H1 (cell line): ENCODE results near the gene SGMS1. TPM values are rescaled to one million over a fixed set of nuclear protein-coding genes. Genes with fewer than 3 reads are reported as not detected.

Experiments
- CTCF ChIA-PET: fragments of 300-600 bp; sonication (Branson Sonifier 250); formaldehyde crosslinking; loops from one replicate; lab custom pipeline; 2021; ENCODE audit not compliant: partially characterized antibody; lab: Charles Lee
- POLR2A ChIA-PET: fragments of 300-600 bp; sonication (Branson Sonifier 250); formaldehyde crosslinking; loops from one replicate; lab custom pipeline; 2021; ENCODE audit warnings: inconsistent platforms; ENCODE audit not compliant: partially characterized antibody; lab: Charles Lee
- DNase-seq, 2 experiments: peaks; one replicate each; pipeline versions ENCODE4 v3.0.0 to v3.0.0-alpha.2; 2010 to 2022; ENCODE audit warnings: low spot score in 2 of 2, low read depth in 1 of 2, mixed read lengths in 1 of 2
- FAIRE-seq: peaks from 2 replicates; lab custom pipeline; 2011; peaks lifted over from hg19 to GRCh38; lab: Jason Lieb, UNC
- H2AFZ ChIP-seq: 2 replicates; pipeline ENCODE4 v1.8.1; 2012; ENCODE audit warnings: low read length, inconsistent platforms
- H2AK5ac ChIP-seq: 2 replicates; pipeline ENCODE4 v1.6.1; 2013; ENCODE audit warnings: low read depth, low read length
- H2BK120ac ChIP-seq: replicated peaks from 2 replicates; pipeline ENCODE3; 2013; ENCODE audit warnings: low read depth, low read length, inconsistent platforms
- H2BK12ac ChIP-seq: 2 replicates; pipeline ENCODE4 v1.6.1; 2013; ENCODE audit warnings: low read depth, low read length
- H2BK15ac ChIP-seq: 2 replicates; pipeline ENCODE4 v1.6.1; 2013; ENCODE audit warnings: low read length
- H2BK20ac ChIP-seq: 2 replicates; pipeline ENCODE4 v1.6.1; 2013; ENCODE audit warnings: low read length
- H2BK5ac ChIP-seq: 2 replicates; pipeline ENCODE4 v1.6.1; 2013; ENCODE audit warnings: low read depth, low read length
- H3K14ac ChIP-seq: 2 replicates; pipeline ENCODE4 v1.6.1; 2013; ENCODE audit warnings: inconsistent platforms; ENCODE audit not compliant: insufficient read length
- H3K18ac ChIP-seq: 2 replicates; pipeline ENCODE4 v1.6.1; 2013; ENCODE audit warnings: low read length; ENCODE audit errors: extremely low read depth
- H3K23ac ChIP-seq: 2 replicates; pipeline ENCODE4 v1.6.1; 2013; ENCODE audit warnings: inconsistent platforms; ENCODE audit not compliant: insufficient read length
- H3K23me2 ChIP-seq: 2 replicates; pipeline ENCODE4 v1.6.1; 2013; ENCODE audit warnings: low read depth, low read length
- H3K27ac ChIP-seq: 2 replicates; pipeline ENCODE4 v1.6.1; 2011; ENCODE audit warnings: low read depth, low read length, inconsistent platforms
- H3K27me3 ChIP-seq, 4 experiments: replicated peaks in 1 of 4; 1 replicate in 1 of 4; 2 replicates in 3 of 4; pipeline versions ENCODE4 v1.6.1 to v1.8.1; 2011 to 2013; ENCODE audit warnings: low read length in 3 of 4, mild to moderate bottlenecking in 3 of 4, inconsistent platforms in 2 of 4, mixed read lengths in 2 of 4, moderate library complexity in 1 of 4; ENCODE audit not compliant: control insufficient read depth in 3 of 4, insufficient read depth in 3 of 4; ENCODE audit errors: extremely low read depth in 1 of 4
- H3K36me3 ChIP-seq, 4 experiments: 2 replicates each; pipeline versions ENCODE4 v1.6.1 to v1.8.1; 2011 to 2013; ENCODE audit warnings: mild to moderate bottlenecking in 4 of 4, low read length in 3 of 4, moderate library complexity in 2 of 4, control low read depth in 1 of 4, inconsistent platforms in 1 of 4; ENCODE audit not compliant: insufficient read depth in 4 of 4, control insufficient read depth in 2 of 4
- H3K4ac ChIP-seq: replicated peaks from 2 replicates; pipeline ENCODE3; 2013; ENCODE audit warnings: low read length, low read depth, mixed read lengths, inconsistent platforms; ENCODE audit not compliant: insufficient read length
- H3K4me1 ChIP-seq, 4 experiments: replicated peaks in 1 of 4; 1 replicate in 1 of 4; 2 replicates in 3 of 4; pipeline versions ENCODE4 v1.6.1 to v1.8.1; 2011 to 2013; ENCODE audit warnings: low read length in 3 of 4, inconsistent platforms in 2 of 4, mixed read lengths in 1 of 4; ENCODE audit not compliant: insufficient read depth in 4 of 4, control insufficient read depth in 3 of 4
- H3K4me2 ChIP-seq, 2 experiments: 2 replicates each; pipeline versions ENCODE4 v1.6.1 to v1.8.1; 2011 to 2013; ENCODE audit warnings: low read depth in 2 of 2, low read length in 2 of 2, control low read depth in 1 of 2, inconsistent platforms in 1 of 2, mild to moderate bottlenecking in 1 of 2; ENCODE audit not compliant: insufficient read depth in 1 of 2
- H3K4me3 ChIP-seq, 4 experiments: fragments of 200-600, 300-600 bp in 1 of 4; sonication (generic), shearing (Covaris generic), sonication (Bioruptor Twin) in 1 of 4; 2 replicates each; pipeline versions ENCODE4 v1.5.1 to v1.8.1; 2011 to 2016; ENCODE audit warnings: low read length in 4 of 4, low read depth in 3 of 4, control low read depth in 2 of 4, inconsistent platforms in 2 of 4, mild to moderate bottlenecking in 2 of 4, mixed read lengths in 1 of 4, moderate library complexity in 1 of 4; ENCODE audit not compliant: insufficient read depth in 2 of 4; ENCODE audit errors: extremely low read depth in 1 of 4
- H3K56ac ChIP-seq: replicated peaks from 2 replicates; pipeline ENCODE3; 2013; ENCODE audit warnings: low read depth, mild to moderate bottlenecking, mixed read lengths, low read length, inconsistent platforms; ENCODE audit not compliant: insufficient read length
- H3K79me1 ChIP-seq: 2 replicates; pipeline ENCODE4 v1.6.1; 2013; ENCODE audit warnings: low read depth, low read length, control low read depth
- H3K79me2 ChIP-seq, 2 experiments: 2 replicates each; pipeline versions ENCODE4 v1.6.1 to v1.8.1; 2012 to 2013; ENCODE audit warnings: low read length in 2 of 2, mild to moderate bottlenecking in 2 of 2, inconsistent platforms in 1 of 2; ENCODE audit not compliant: insufficient read depth in 2 of 2, control insufficient read depth in 1 of 2
- H3K9ac ChIP-seq, 4 experiments: replicated peaks in 1 of 4; 1 replicate in 1 of 4; 2 replicates in 3 of 4; pipeline versions ENCODE4 v1.6.1 to v1.8.1; 2011 to 2013; ENCODE audit warnings: low read depth in 3 of 4, low read length in 3 of 4, control low read depth in 2 of 4, mild to moderate bottlenecking in 2 of 4, moderate library complexity in 2 of 4, inconsistent platforms in 1 of 4; ENCODE audit errors: extremely low read depth in 1 of 4
- H3K9me3 ChIP-seq, 2 experiments: 2 replicates each; pipeline versions ENCODE4 v1.6.1 to v1.8.1; 2012 to 2013; ENCODE audit warnings: mild to moderate bottlenecking in 2 of 2, moderate library complexity in 2 of 2, control low read depth in 1 of 2, inconsistent platforms in 1 of 2, low read depth in 1 of 2, low read length in 1 of 2, mixed read lengths in 1 of 2; ENCODE audit not compliant: insufficient read depth in 2 of 2
- H4K20me1 ChIP-seq, 2 experiments: replicated peaks in 1 of 2; 2 replicates each; pipeline versions ENCODE3 to v1.8.1; 2011 to 2013; ENCODE audit warnings: inconsistent platforms in 2 of 2, low read length in 2 of 2, mild to moderate bottlenecking in 1 of 2; ENCODE audit not compliant: insufficient read depth in 2 of 2, control insufficient read depth in 1 of 2
- H4K5ac ChIP-seq: 2 replicates; pipeline ENCODE4 v1.6.1; 2013; ENCODE audit warnings: low read length, low read depth, mixed read lengths, inconsistent platforms; ENCODE audit not compliant: insufficient read length
- H4K8ac ChIP-seq: 2 replicates; pipeline ENCODE4 v1.8.0; 2013; ENCODE audit warnings: mild to moderate bottlenecking, moderate library complexity, low read length, inconsistent platforms; ENCODE audit not compliant: insufficient read depth; ENCODE audit errors: extremely low read depth
- H4K91ac ChIP-seq: replicated peaks from 2 replicates; pipeline ENCODE3; 2013; ENCODE audit warnings: low read length, mixed read lengths, inconsistent platforms; ENCODE audit not compliant: insufficient read length
- BACH1 ChIP-seq: IDR thresholded peaks from 2 replicates; pipeline ENCODE4 v1.6.1; 2012; ENCODE audit warnings: low read length, improper control_type of control experiment
- CBX8 ChIP-seq: fragments of 300-800, 300-1000 bp; sonication (generic); IDR thresholded peaks from 2 replicates; pipeline ENCODE4 v1.7.1; 2016; ENCODE audit warnings: low read depth, low read length, borderline replicate concordance
- CHD1 ChIP-seq: IDR thresholded peaks from 2 replicates; pipeline ENCODE4 v1.6.1; 2012; ENCODE audit warnings: low read depth, low read length, improper control_type of control experiment
- EP300 ChIP-seq, 2 experiments: IDR thresholded peaks; 1 replicate in 1 of 2; 2 replicates in 1 of 2; pipeline ENCODE4 v1.6.1; 2011 to 2012; ENCODE audit warnings: low read depth in 2 of 2, low read length in 2 of 2, mild to moderate bottlenecking in 2 of 2, borderline replicate concordance in 1 of 2, inconsistent platforms in 1 of 2, moderate library complexity in 1 of 2
- JUND ChIP-seq: IDR thresholded peaks from 2 replicates; pipeline ENCODE4 v1.6.1; 2011; ENCODE audit warnings: mild to moderate bottlenecking, improper control_type of control experiment, low read length
- KDM5A ChIP-seq: fragments of 200-600 bp; IDR thresholded peaks from 2 replicates; pipeline ENCODE4 v1.7.1; 2012; ENCODE audit warnings: mild to moderate bottlenecking, low read length, inconsistent platforms, mixed read lengths
- NRF1 ChIP-seq: IDR thresholded peaks from 2 replicates; pipeline ENCODE4 v1.6.1; 2011; ENCODE audit warnings: mild to moderate bottlenecking, low read depth, low read length, improper control_type of control experiment
- POLR2AphosphoS5 ChIP-seq: IDR thresholded peaks from 2 replicates; pipeline ENCODE4 v1.6.1; 2011; ENCODE audit warnings: low read depth, low read length
- RAD21 ChIP-seq, 2 experiments: IDR thresholded peaks in 1 of 2; conservative IDR thresholded peaks in 1 of 2; 2 replicates each; pipeline ENCODE4 v1.6.1; 2011; ENCODE audit warnings: low read depth in 2 of 2, low read length in 2 of 2, improper control_type of control experiment in 1 of 2, inconsistent platforms in 1 of 2, mild to moderate bottlenecking in 1 of 2, moderate library complexity in 1 of 2
- SIRT6 ChIP-seq: IDR thresholded peaks from one replicate; pipeline ENCODE4 v1.7.1; 2012; ENCODE audit warnings: low read length, inconsistent platforms
- SRF ChIP-seq: IDR thresholded peaks from 2 replicates; pipeline ENCODE4 v1.6.1; 2011; ENCODE audit warnings: mild to moderate bottlenecking, low read depth, low read length, moderate library complexity
- SUZ12 ChIP-seq: fragments of 200-600 bp; sonication (generic); IDR thresholded peaks from 2 replicates; pipeline ENCODE4 v1.6.1; 2012; ENCODE audit warnings: mild to moderate bottlenecking, inconsistent platforms, low read length, moderate library complexity, mixed read lengths
- TBP ChIP-seq: IDR thresholded peaks from 2 replicates; pipeline ENCODE4 v1.6.1; 2011; ENCODE audit warnings: low read depth, low read length, improper control_type of control experiment
- ZNF274 ChIP-seq: IDR thresholded peaks from 2 replicates; pipeline ENCODE4 v1.7.0; 2012; ENCODE audit warnings: low read length, borderline replicate concordance; ENCODE audit errors: extremely low read depth
- WGBS, 2 experiments: shearing (Covaris generic) in 1 of 2; methylation state at CpG; one replicate each; pipeline versions ENCODE4 v1.1.6 to v1.1.7; 2013 to 2015; ENCODE audit warnings: low lambda C conversion rate in 2 of 2, mixed read lengths in 2 of 2, inconsistent platforms in 1 of 2, low coverage in 1 of 2, missing lambda C conversion rate in 1 of 2; ENCODE audit not compliant: insufficient replicate concordance in 2 of 2, insufficient coverage in 1 of 2, insufficient read length in 1 of 2; ENCODE audit errors: extremely low coverage in 1 of 2, missing lambda C conversion rate in 1 of 2; 5-methylcytosine and 5-hydroxymethylcytosine counted together
- polyA plus RNA-seq, 7 experiments: library from polyadenylated mRNA; depleted of rRNA in 3 of 7; stranded (reverse) in 5 of 7; unstranded in 2 of 7; fragments of >200 nt in 5 of 7; fragments of 200-250 nt in 2 of 7; gene quantifications; 1 replicate in 5 of 7; 2 replicates in 1 of 7; 4 replicates in 1 of 7; pipeline versions ENCODE4 v1.2.1 to v1.2.3, GENCODE V29; 2011 to 2013; ENCODE audit warnings: missing spikeins in 2 of 7, mixed read lengths in 2 of 7
- total RNA-seq: library from RNA; stranded (reverse); fragmentation: NEBNext Ultra II Directional; extraction: Animal tissue kit (Norgen Biotek cat#: 25700); gene quantifications from 2 replicates; pipeline ENCODE4 v1.2.1, GENCODE V29; 2021

Gene SGMS1
- total and polyA plus RNA-seq, 2 of the 8 experiments (the other 6 are each of a cell fraction or from before 2014, with no cell fraction given) = 6.0 to 15.6 TPM

DNA sequence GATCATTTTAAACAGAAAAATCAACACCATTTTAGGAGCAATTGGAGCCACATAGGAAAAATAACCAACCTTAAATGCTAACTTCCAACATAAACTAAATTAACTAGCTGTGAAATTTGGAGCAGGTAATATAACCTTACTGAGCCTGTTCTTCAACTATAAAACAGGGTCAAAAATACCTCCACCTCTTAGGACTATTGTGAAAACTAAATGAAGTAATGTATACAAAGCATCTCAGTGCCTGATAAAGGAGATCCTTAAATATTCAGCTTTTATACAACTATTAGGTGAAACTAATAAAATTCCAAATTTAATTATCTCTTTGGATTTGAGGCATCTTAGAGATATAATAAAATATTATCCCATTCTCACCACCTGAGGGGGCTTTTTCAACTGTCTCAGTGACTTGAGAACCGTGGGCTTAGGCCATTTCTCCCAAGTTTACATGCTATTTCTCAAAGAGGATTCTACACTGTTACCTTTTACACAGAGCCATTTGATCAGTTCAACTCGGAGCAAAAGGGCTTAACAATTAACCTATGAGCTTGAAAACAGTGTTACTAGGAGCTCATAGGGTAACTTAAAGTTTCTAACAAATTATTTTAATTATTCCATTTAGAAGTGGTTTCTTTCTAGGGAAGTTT is 207.5 kb downstream of the SGMS1 start:
- Histone ChIP-seq H3K4me3 (no peak overlapping the region), H3K36me3 (no peaks in the 10 kb centered on the region), H3K27ac (no peak overlapping the region), H2BK12ac (no peak overlapping the region), H3K56ac (no peak overlapping the region), H3K79me1 (no peaks in the 10 kb centered on the region), H3K79me2 (peaks cover 0 to 29% of the 10 kb centered on the region in 2 experiments; a peak in 3 of 4 replicates), H3K18ac (no peak overlapping the region), H2BK20ac (no peak overlapping the region), H2AFZ (no peak overlapping the region), H3K23ac (no peak overlapping the region), H3K9me3 (no peaks in the 10 kb centered on the region), H3K4me2 (no peak overlapping the region), H3K23me2 (no peaks in the 10 kb centered on the region; the same call in 1 of the 2 replicates), H3K4ac (no peak overlapping the region), H2BK120ac (no peak overlapping the region), H3K14ac (no peak overlapping the region), H4K91ac (no peak overlapping the region), H2AK5ac (no peak overlapping the region), H4K8ac (no peak overlapping the region), H2BK5ac (no peak overlapping the region), H3K9ac (no peak overlapping the region), H2BK15ac (no peak overlapping the region), H3K27me3 (no peaks in the 10 kb centered on the region), H3K4me1 (peaks cover 0 to 8% (median 4%) of the 10 kb centered on the region in 4 experiments; a peak in 5 of 7 replicates), H4K5ac (no peak overlapping the region), H4K20me1 (peaks cover 0 to 3% of the 10 kb centered on the region in 2 experiments)
- ChIA-PET POLR2A (interaction anchor here (2.2 kb wide), 1 partner anchor 10 kb away, joined by 6 read pairs; no protein-coding TSS in a partner anchor), CTCF (interaction anchor here (0.8 to 1.3 kb wide), 6 partner anchors 9 to 198 kb away, joined by 3 to 4 read pairs (median 4); no protein-coding TSS in a partner anchor)
- FAIRE-seq = no peak
- 85% methylated on average over 2 of the region's 2 CpGs; no CpG with 5 or more reads in 1 of the 2 experiments for WGBS, 2 experiments
- no peak for DNase-seq
- TF ChIP-seq BACH1 = no peak
- TF ChIP-seq JUND = no peak
- no peak for TF ChIP-seq EP300 (IDR thresholded peaks at IDR 0.05; ENCODE audit: borderline replicate concordance in 1 of 2, low read depth in 2 of 2, low read length in 2 of 2)
- no peak for TF ChIP-seq NRF1
- no peak for TF ChIP-seq SIRT6
- no peak for TF ChIP-seq RAD21 (IDR thresholded peaks at IDR 0.05 in 1 of 2, conservative IDR thresholded peaks at IDR 0.05 in 1 of 2; ENCODE audit: low read depth in 2 of 2, low read length in 2 of 2)
- TF ChIP-seq SRF = no peak
- no peak for TF ChIP-seq CBX8
- TF ChIP-seq SUZ12 = no peak
- no peak for TF ChIP-seq KDM5A
- TF ChIP-seq ZNF274 = no peak
- TF ChIP-seq TBP = no peak
- no peak for TF ChIP-seq CHD1
- TF ChIP-seq POLR2AphosphoS5 = no peak
